ENCODE data around the gene CACNA1H. TPM values are rescaled to one million over a fixed set of nuclear protein-coding genes. Genes with fewer than 3 reads are reported as not detected.

CACNA1H gene
- total and polyA plus RNA-seq, 2 experiments from 2014 or later, result 0.11 TPM; not detected in 1

DNA sequence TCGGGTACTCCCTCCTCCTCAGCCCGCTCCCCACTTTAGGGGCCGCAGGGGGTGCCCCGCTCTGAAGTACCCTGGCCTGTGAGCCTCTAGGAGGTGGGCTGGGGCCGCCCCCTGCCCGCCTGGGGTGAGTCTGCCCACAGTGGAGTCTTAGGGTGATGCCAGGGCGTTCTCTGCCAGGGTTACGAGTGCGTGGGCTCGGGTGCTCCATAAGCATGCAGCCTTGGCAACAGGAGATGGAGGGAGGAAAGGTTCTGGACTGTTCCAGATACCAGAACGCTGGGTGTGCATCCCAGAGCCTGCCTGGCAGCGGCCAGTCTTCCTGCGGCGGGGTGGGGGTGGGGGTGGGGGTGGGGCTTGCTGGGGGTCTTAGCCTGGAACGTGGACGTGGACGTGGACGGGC is 15.9 kb downstream of the CACNA1H start:
- WGBS, 2 experiments (ENCODE audit: low coverage in 1 of 2, low lambda C conversion rate in 2 of 2, missing lambda C conversion rate in 2 of 2), result 56 to 67% methylated on average over 17 to 18 of the region's 18 CpGs
- no peak overlapping the region for H3K4me3 ChIP-seq
- no peak overlapping the region for H3K27ac ChIP-seq
- H3K9me3 ChIP-seq (ENCODE audit: low read depth), result no peaks in the 10 kb centered on the region
- no peaks in the 10 kb centered on the region for H4K20me1 ChIP-seq (ENCODE audit: insufficient read depth)
- no peaks in the 10 kb centered on the region for H3K36me3 ChIP-seq (ENCODE audit: low read depth)
- H2AFZ ChIP-seq, result no peak overlapping the region
- no peak overlapping the region for H3K9ac ChIP-seq
- no peaks in the 10 kb centered on the region for H3K79me2 ChIP-seq (ENCODE audit: insufficient read depth)
- no peak for DNase-seq
- in situ Hi-C loops (cut with MboI), result no loop called here
- H3K9me2 ChIP-seq (ENCODE audit: insufficient read depth), result no peaks in the 10 kb centered on the region
- H3K27me3 ChIP-seq (replicated peaks; ENCODE audit: insufficient read depth), result no peaks in the 10 kb centered on the region; the same call in 1 of the 2 replicates
- H3K4me2 ChIP-seq (ENCODE audit: unreplicated experiment), result no peak overlapping the region
- H3F3A ChIP-seq (ENCODE audit: insufficient read depth), result no peaks in the 10 kb centered on the region
- no peak for TF ChIP-seq EZH2 (IDR thresholded peaks at IDR 0.05; ENCODE audit: insufficient read depth, poor library complexity, severe bottlenecking)
- no peak for TF ChIP-seq EZH2phosphoT487 (IDR thresholded peaks at IDR 0.05; ENCODE audit: insufficient read depth, low read depth)
- no peaks in the 10 kb centered on the region for H3K4me1 ChIP-seq (ENCODE audit: insufficient read depth)

DNA sequence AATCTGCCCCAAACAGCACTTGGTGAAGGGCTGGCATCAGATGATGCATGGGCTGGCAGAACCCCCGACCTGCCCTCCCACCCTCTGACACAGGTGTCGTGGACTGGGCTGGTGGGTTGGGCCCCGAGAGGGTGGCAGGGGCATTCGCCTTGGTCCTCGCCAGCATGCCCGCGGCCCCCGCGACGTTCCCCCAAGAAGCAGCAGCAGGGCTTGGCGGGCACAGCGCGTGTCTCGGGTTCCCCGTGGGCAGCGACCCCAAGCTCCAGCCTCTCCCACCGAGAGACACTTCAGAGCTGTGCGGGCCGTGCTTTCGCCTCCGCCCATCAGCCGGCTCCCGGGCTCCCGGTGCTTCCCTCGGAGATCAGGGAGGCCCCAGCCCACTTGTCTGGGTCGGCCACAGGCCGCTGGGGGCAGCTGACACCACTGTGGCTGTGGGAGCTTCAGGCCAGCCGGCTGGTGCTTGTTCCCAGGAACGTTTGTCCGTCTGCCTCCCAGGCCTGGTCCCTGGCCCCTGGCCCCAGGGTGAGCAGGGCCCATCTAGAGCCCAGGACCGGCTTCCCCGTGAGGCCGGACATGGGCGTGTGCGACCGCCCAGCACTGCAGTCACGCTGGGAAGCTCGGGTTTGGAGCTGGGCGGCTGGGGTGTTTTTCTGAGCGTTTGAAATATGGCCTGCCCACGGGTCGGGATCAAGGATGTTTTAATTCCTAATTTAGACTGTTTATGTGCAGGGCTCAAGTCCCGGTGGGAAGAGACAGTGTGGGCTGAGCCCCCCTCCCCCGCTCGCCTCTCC is 16.6 kb downstream of the CACNA1H start:
- WGBS, 2 experiments (ENCODE audit: low coverage in 1 of 2, low lambda C conversion rate in 2 of 2, missing lambda C conversion rate in 2 of 2), result 60 to 63% methylated on average over 29 to 45 of the region's 45 CpGs
- H3K27ac ChIP-seq, result no peak overlapping the region
- in situ Hi-C loops (cut with MboI), result no loop called here
- TF ChIP-seq EZH2phosphoT487 (IDR thresholded peaks at IDR 0.05; ENCODE audit: insufficient read depth, low read depth) (no peak), EZH2 (IDR thresholded peaks at IDR 0.05; ENCODE audit: insufficient read depth, poor library complexity, severe bottlenecking) (no peak)
- H3K9me2 ChIP-seq (ENCODE audit: insufficient read depth), result no peaks in the 10 kb centered on the region
- H3K27me3 ChIP-seq (replicated peaks; ENCODE audit: insufficient read depth), result no peaks in the 10 kb centered on the region; the same call in 1 of the 2 replicates
- H2AFZ ChIP-seq, result no peak overlapping the region
- H3K9ac ChIP-seq, result no peak overlapping the region
- no peaks in the 10 kb centered on the region for H3K4me1 ChIP-seq (ENCODE audit: insufficient read depth)
- no peaks in the 10 kb centered on the region for H4K20me1 ChIP-seq (ENCODE audit: insufficient read depth)
- H3K36me3 ChIP-seq (ENCODE audit: low read depth), result no peaks in the 10 kb centered on the region
- DNase-seq, result no peak
- H3K4me2 ChIP-seq (ENCODE audit: unreplicated experiment), result no peak overlapping the region
- H3K79me2 ChIP-seq (ENCODE audit: insufficient read depth), result no peaks in the 10 kb centered on the region
- H3F3A ChIP-seq (ENCODE audit: insufficient read depth), result no peaks in the 10 kb centered on the region
- no peak overlapping the region for H3K4me3 ChIP-seq
- H3K9me3 ChIP-seq (ENCODE audit: low read depth), result no peaks in the 10 kb centered on the region

DNA sequence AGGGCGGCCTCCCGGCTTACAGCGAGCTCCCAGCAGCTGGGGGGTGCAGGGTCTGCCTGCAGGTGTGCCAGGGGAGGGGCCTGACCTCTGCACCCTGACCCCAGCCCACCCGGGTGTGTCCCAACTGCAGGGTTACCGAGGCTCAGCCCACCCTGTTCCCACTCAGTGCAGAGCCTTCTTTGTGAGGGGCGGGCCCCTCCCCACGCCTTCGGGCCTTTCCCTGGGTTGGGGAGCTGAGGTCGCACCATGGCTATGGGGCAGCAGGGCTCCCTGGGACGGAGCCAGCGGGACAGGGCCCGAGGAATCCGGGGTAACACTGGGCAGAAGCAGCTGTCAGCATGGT is 17.1 kb downstream of the CACNA1H start:
- TF ChIP-seq EZH2phosphoT487 (IDR thresholded peaks at IDR 0.05; ENCODE audit: insufficient read depth, low read depth) (no peak), EZH2 (IDR thresholded peaks at IDR 0.05; ENCODE audit: insufficient read depth, poor library complexity, severe bottlenecking) (no peak)
- in situ Hi-C loops (cut with MboI), result no loop called here
- H3K27ac ChIP-seq, result no peak overlapping the region
- no peak overlapping the region for H2AFZ ChIP-seq
- H4K20me1 ChIP-seq (ENCODE audit: insufficient read depth), result no peaks in the 10 kb centered on the region
- H3K4me3 ChIP-seq, result no peak overlapping the region
- H3K27me3 ChIP-seq (replicated peaks; ENCODE audit: insufficient read depth), result no peaks in the 10 kb centered on the region; the same call in 1 of the 2 replicates
- no peak overlapping the region for H3K9ac ChIP-seq
- no peaks in the 10 kb centered on the region for H3K9me3 ChIP-seq (ENCODE audit: low read depth)
- H3K79me2 ChIP-seq (ENCODE audit: insufficient read depth), result no peaks in the 10 kb centered on the region
- 57 to 58% methylated on average over 11 to 13 of the region's 13 CpGs for WGBS, 2 experiments (ENCODE audit: low coverage in 1 of 2, low lambda C conversion rate in 2 of 2, missing lambda C conversion rate in 2 of 2)
- no peaks in the 10 kb centered on the region for H3F3A ChIP-seq (ENCODE audit: insufficient read depth)
- DNase-seq, result no peak
- no peak overlapping the region for H3K4me2 ChIP-seq (ENCODE audit: unreplicated experiment)
- H3K36me3 ChIP-seq (ENCODE audit: low read depth), result no peaks in the 10 kb centered on the region
- H3K4me1 ChIP-seq (ENCODE audit: insufficient read depth), result no peaks in the 10 kb centered on the region
- H3K9me2 ChIP-seq (ENCODE audit: insufficient read depth), result no peaks in the 10 kb centered on the region

DNA sequence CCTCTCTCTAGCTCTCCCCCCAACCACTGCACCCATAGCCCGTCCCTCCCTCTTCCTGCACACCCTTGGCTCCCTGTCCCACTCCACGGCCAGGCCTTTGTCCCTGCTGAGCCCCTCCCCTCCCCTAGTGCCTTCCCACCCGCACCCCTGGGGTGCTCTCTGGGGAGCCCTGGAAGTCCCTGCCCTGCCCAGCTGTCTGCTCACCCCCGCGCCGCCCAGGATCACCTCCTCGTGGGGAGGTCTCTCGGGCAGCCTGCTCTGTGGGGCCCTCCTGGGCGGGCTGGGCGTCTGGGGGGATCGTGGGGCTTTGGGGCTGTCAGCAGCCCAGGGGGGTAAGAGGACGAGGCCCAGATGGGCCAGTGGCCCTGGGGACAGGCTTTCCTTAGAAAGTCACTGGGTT is 18.1 kb downstream of the CACNA1H start:
- 48% methylated on average over 12 of the region's 12 CpGs; no CpG with 5 or more reads in 1 of the 2 experiments for WGBS, 2 experiments (ENCODE audit: low coverage in 1 of 2, low lambda C conversion rate in 2 of 2, missing lambda C conversion rate in 2 of 2)
- no peak for DNase-seq

More for the DNA sequence above, 18.1 kb downstream of the CACNA1H start:
- no peaks in the 10 kb centered on the region; the same call in 1 of the 2 replicates for H3K27me3 ChIP-seq (replicated peaks; ENCODE audit: insufficient read depth)
- H3K4me3 ChIP-seq, result no peak overlapping the region
- no peaks in the 10 kb centered on the region for H3K79me2 ChIP-seq (ENCODE audit: insufficient read depth)
- H3K4me2 ChIP-seq (ENCODE audit: unreplicated experiment), result no peak overlapping the region
- H3K27ac ChIP-seq, result no peak overlapping the region
- no peaks in the 10 kb centered on the region for H3K9me3 ChIP-seq (ENCODE audit: low read depth)
- no peak for TF ChIP-seq EZH2 (IDR thresholded peaks at IDR 0.05; ENCODE audit: insufficient read depth, poor library complexity, severe bottlenecking)
- no peak for TF ChIP-seq EZH2phosphoT487 (IDR thresholded peaks at IDR 0.05; ENCODE audit: insufficient read depth, low read depth)
- H3K36me3 ChIP-seq (ENCODE audit: low read depth), result no peaks in the 10 kb centered on the region
- H2AFZ ChIP-seq, result no peak overlapping the region
- no peaks in the 10 kb centered on the region for H4K20me1 ChIP-seq (ENCODE audit: insufficient read depth)
- no peak overlapping the region for H3K9ac ChIP-seq
- no peaks in the 10 kb centered on the region for H3K4me1 ChIP-seq (ENCODE audit: insufficient read depth)
- H3K9me2 ChIP-seq (ENCODE audit: insufficient read depth), result no peaks in the 10 kb centered on the region
- H3F3A ChIP-seq (ENCODE audit: insufficient read depth), result no peaks in the 10 kb centered on the region
- in situ Hi-C loops (cut with MboI), result no loop called here

Measured in GM23248 (cell line).